Transverse colon (tissue), 4 donors: ENCODE measurements around the gene LAD1. TPM values are rescaled to one million over a fixed set of nuclear protein-coding genes. Genes with fewer than 3 reads are reported as not detected.

Experiments
- DNase-seq: peaks from one replicate; pipeline ENCODE4 v3.0.0-alpha.2; 2019
- H3K27ac ChIP-seq, 4 donors: fragments of 200-600 bp; sonication (generic); 2 replicates each; pipeline ENCODE4 v1.5.1; 2016 to 2018; ENCODE audit warnings: inconsistent platforms in 4 of 4
- H3K27me3 ChIP-seq: fragments of 200-600 bp; sonication (generic); 2 replicates; pipeline ENCODE4 v1.5.1; 2017; ENCODE audit warnings: inconsistent platforms
- H3K36me3 ChIP-seq, 4 donors: fragments of 200-600 bp; sonication (generic); 2 replicates each; pipeline ENCODE4 v1.5.1; 2017 to 2019; ENCODE audit warnings: inconsistent platforms in 4 of 4
- H3K4me1 ChIP-seq, 4 donors: fragments of 200-600 bp; sonication (generic); 2 replicates each; pipeline ENCODE4 v1.5.1; 2017 to 2020; ENCODE audit warnings: inconsistent platforms in 4 of 4
- H3K4me3 ChIP-seq, 4 donors: fragments of 200-600 bp; sonication (generic); 1 replicate in 1 of 4; 2 replicates in 3 of 4; pipeline versions ENCODE4 v1.5.1 to v1.6.1; 2017 to 2019; ENCODE audit warnings: inconsistent platforms in 4 of 4
- H3K9me3 ChIP-seq, 2 donors: fragments of 200-600 bp; sonication (generic); 2 replicates each; pipeline ENCODE4 v1.5.1; 2017 to 2019; ENCODE audit warnings: inconsistent platforms in 2 of 2
- EP300 ChIP-seq: sonication (generic); formaldehyde crosslinking; IDR thresholded peaks from one replicate; pipeline ENCODE4 v1.6.1; 2017; ENCODE audit warnings: antibody characterized with exemption, low read depth
- POLR2A ChIP-seq: fragments of 450-650 bp; IDR thresholded peaks from one replicate; pipeline ENCODE4 v1.6.1; 2016; ENCODE audit warnings: antibody characterized with exemption, mild to moderate bottlenecking, moderate library complexity
- POLR2AphosphoS5 ChIP-seq, 3 donors: sonication (generic); formaldehyde crosslinking; IDR thresholded peaks; one replicate each; pipeline ENCODE4 v1.6.1; 2016; ENCODE audit warnings: antibody characterized with exemption in 3 of 3
- WGBS, 2 donors: methylation state at CpG; one replicate each; pipeline ENCODE4 v1.1.5; 2018; ENCODE audit warnings: low coverage in 1 of 2; 5-methylcytosine and 5-hydroxymethylcytosine counted together
- in situ Hi-C, 4 donors: fragments of 200-750 bp; cut with MboI; loops; one replicate each; pipeline versions ENCODE4 v1.15.0 to v1.15.1; 2017; ENCODE audit warnings: low sequenced_read_pairs in 3 of 4, low pct_ligation_motif_present in 1 of 4, low pct_unique_long_range_greater_than_20kb in 1 of 4
- intact Hi-C: fragments of 100-400 bp; cut with DNase I; formaldehyde crosslinking; loops from one replicate; pipeline ENCODE4 v1.15.1; 2023; ENCODE audit warnings: low total_unique reads
- total RNA-seq, 4 donors: library from RNA; depleted of rRNA; stranded (reverse); fragments of >200 nt; gene quantifications; one replicate each; pipeline ENCODE4 v1.1.0, GENCODE V29; 2016
- TF ChIP-seq, protein P1 (sequence below), 5 experiments: fragments of 200-600 bp in 3 of 5; fragments of 450-650 bp in 2 of 5; sonication (generic) in 3 of 5; IDR thresholded peaks; 1 replicate in 2 of 5; 2 replicates in 3 of 5; pipeline ENCODE4 v1.5.1; 2016 to 2017; ENCODE audit warnings: antibody characterized with exemption in 5 of 5, inconsistent platforms in 3 of 5, mild to moderate bottlenecking in 2 of 5, moderate library complexity in 1 of 5

LAD1 gene
- total RNA-seq, 4 donors from 2014 or later = 142 to 215 (median 177) TPM

DNA sequence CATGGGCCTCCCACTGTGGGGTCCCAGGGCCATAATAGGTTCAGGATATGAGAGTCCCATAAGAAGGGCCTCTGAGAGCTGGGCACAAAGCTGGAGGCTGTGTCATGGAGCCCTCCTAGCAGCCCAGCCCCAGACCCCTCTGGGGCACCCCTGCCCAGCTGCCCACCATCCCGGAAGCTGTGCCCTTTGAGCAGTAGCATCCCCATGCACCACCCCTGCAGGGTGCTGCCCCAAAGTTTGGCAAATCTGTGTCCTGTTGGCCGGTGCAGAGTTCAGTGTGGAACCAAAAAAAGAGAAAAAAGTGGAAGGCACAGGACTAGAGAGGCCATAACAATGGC is 39.3 kb downstream of the LAD1 start:
- no peak for DNase-seq
- Histone ChIP-seq H3K4me3 (no peak overlapping the region), H3K9me3 (no peaks in the 10 kb centered on the region), H3K36me3 (no peaks in the 10 kb centered on the region), H3K27me3 (no peaks in the 10 kb centered on the region), H3K27ac (no peak overlapping the region), H3K4me1 (no peaks in the 10 kb centered on the region)
- in situ Hi-C loops = loop anchor here in 3 of 4 donors (10.0 to 25.0 kb wide), 2 partner anchors 95 to 98 kb away; no protein-coding TSS in a partner anchor
- intact Hi-C loops = loop anchor here (5.0 kb wide), 1 partner anchor 108 kb away; no protein-coding TSS in a partner anchor
- 84% methylated on average over 2 of the region's 2 CpGs; no CpG with 5 or more reads in 1 of the 2 donors for WGBS, 2 donors
- TF ChIP-seq, protein P1, sequence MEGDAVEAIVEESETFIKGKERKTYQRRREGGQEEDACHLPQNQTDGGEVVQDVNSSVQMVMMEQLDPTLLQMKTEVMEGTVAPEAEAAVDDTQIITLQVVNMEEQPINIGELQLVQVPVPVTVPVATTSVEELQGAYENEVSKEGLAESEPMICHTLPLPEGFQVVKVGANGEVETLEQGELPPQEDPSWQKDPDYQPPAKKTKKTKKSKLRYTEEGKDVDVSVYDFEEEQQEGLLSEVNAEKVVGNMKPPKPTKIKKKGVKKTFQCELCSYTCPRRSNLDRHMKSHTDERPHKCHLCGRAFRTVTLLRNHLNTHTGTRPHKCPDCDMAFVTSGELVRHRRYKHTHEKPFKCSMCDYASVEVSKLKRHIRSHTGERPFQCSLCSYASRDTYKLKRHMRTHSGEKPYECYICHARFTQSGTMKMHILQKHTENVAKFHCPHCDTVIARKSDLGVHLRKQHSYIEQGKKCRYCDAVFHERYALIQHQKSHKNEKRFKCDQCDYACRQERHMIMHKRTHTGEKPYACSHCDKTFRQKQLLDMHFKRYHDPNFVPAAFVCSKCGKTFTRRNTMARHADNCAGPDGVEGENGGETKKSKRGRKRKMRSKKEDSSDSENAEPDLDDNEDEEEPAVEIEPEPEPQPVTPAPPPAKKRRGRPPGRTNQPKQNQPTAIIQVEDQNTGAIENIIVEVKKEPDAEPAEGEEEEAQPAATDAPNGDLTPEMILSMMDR (IDR thresholded peaks at IDR 0.05) = no peak
- TF ChIP-seq POLR2A (no peak), EP300 (no peak), POLR2AphosphoS5 (IDR thresholded peaks at IDR 0.05) (no peak)

DNA sequence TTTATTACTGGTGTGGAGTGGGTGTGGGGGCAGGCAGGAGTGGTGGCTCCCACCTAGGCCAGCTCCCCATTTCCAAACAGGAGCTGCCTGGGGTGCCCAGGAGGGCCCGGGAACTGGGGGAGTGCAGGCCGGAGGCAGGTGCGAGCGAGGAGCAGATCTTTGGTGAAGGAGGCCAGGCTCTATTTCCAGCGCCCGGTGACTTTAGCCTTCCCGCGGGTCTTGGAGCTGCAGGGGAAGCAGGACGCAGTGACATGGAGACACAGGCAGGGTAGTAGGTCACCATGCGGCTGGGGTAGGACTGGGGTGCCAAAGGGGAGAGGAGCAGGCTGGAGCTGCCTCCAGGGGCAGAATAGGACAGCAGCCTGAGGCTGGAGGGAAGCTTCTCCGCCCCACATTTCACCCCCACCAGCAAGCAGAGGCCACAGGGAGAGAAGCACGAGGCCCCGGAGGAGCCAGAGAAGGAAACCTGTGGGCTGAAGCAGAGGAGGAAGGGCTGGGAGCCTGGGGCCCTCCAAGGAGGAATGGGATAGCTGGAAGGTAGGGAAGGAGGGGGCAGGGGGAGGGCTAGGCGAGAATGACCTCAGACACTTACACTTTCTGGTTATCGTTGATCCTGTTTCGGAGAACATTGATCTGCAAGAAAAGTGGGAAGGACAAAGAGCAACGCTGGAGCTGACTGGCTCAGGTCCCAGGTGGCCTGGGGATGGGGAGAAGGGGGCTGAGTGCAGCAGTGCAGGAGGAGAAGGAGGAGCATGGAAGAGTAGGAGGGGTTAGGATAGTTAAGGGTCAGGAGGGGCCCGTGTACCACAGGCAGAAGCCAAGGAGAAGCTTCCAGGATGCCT is 39.9 kb downstream of the LAD1 start:
- intact Hi-C loops (no loop called here), in situ Hi-C loops (loop anchor here in 3 of 4 donors (10.0 to 25.0 kb wide), 2 partner anchors 94 to 97 kb away; no protein-coding TSS in a partner anchor)
- 48 to 80% methylated on average over 5 to 18 of the region's 18 CpGs for WGBS, 2 donors
- TF ChIP-seq EP300 (no peak), POLR2AphosphoS5 (IDR thresholded peaks at IDR 0.05) (no peak), POLR2A (no peak)
- TF ChIP-seq, protein P1 (IDR thresholded peaks at IDR 0.05) = no peak
- no peaks in the 10 kb centered on the region for H3K36me3 ChIP-seq
- H3K9me3 ChIP-seq = no peaks in the 10 kb centered on the region
- no peak overlapping the region for H3K27ac ChIP-seq
- no peak for DNase-seq
- H3K27me3 ChIP-seq = no peaks in the 10 kb centered on the region
- no peaks in the 10 kb centered on the region for H3K4me1 ChIP-seq
- no peak overlapping the region for H3K4me3 ChIP-seq

DNA sequence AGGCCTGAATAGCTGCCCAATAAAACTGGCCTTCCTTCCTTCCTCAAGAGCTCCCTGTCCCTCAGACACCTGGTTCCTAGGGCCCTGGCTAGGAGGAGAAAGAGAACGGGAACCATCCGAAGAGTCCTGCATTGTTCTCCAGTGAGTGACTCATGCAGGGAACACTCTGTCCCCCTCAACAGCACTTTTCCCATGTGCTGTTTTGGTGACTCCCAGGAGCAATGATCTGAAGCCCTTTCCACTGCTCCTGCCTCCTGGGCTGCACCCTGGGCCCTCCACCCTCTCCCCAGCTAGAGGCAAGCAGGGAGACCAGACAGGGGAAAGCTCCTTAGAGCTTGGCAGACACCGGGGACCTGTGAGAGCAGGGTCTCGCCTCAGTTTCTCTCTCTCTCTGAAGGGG is 40.5 kb downstream of the LAD1 start:
- Histone ChIP-seq H3K4me3 (no peak overlapping the region), H3K27ac (no peak overlapping the region), H3K9me3 (no peaks in the 10 kb centered on the region), H3K4me1 (no peaks in the 10 kb centered on the region), H3K27me3 (peaks cover 3% of the 10 kb centered on the region), H3K36me3 (no peaks in the 10 kb centered on the region)
- intact Hi-C loops = no loop called here
- WGBS, 2 donors = 80% methylated on average over 3 of the region's 4 CpGs; no CpG with 5 or more reads in 1 of the 2 donors
- in situ Hi-C loops = loop anchor here in 3 of 4 donors (10.0 to 25.0 kb wide), 2 partner anchors 94 to 96 kb away; no protein-coding TSS in a partner anchor
- TF ChIP-seq, protein P1 (IDR thresholded peaks at IDR 0.05) = no peak
- no peak for TF ChIP-seq POLR2AphosphoS5 (IDR thresholded peaks at IDR 0.05)
- TF ChIP-seq EP300 = no peak
- TF ChIP-seq POLR2A = no peak
- DNase-seq = no peak

DNA sequence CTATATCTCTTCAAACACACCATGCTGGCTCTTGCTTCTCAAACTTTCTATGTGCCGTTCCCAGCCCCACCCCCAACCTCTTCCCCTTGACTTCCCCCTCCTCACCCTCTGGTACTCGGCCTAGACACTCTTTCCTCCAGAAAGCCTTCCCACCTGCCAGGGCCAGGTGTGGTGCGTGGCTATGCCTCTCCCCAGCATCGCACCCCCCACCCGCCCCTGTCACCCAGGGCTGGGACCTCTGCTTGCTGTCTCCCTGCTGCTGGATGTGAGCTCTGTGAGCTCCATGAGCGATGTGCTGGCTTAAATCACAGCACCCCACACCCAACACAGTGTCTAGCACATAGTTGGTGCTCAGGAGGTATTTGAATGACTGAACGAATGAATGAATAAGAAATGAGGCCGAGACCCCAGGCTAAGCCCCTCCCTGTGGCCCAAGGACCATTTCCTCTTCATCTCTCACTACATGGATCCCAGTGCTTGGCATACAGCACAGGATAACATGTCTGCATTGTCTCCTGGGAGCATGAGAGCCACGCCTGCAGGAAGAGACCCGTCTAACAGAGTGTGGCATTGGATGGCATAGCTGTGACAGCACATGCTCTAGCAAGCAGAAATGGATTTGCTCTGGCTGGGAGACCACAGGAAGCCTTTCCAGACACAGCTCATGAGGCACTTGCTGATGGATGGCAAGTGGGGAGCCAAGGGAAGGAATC is 41.3 kb downstream of the LAD1 start:
- in situ Hi-C loops (loop anchor here in 3 of 4 donors (10.0 to 25.0 kb wide), 2 partner anchors 93 to 95 kb away; no protein-coding TSS in a partner anchor), intact Hi-C loops (no loop called here)
- TF ChIP-seq POLR2AphosphoS5 (IDR thresholded peaks at IDR 0.05) = no peak
- TF ChIP-seq EP300 = no peak
- TF ChIP-seq, protein P1 (IDR thresholded peaks at IDR 0.05) = no peak
- TF ChIP-seq POLR2A = no peak
- Histone ChIP-seq H3K27me3 (peaks cover 6% of the 10 kb centered on the region), H3K9me3 (no peaks in the 10 kb centered on the region), H3K4me3 (no peak overlapping the region), H3K27ac (no peak overlapping the region), H3K36me3 (no peaks in the 10 kb centered on the region), H3K4me1 (no peaks in the 10 kb centered on the region)
- WGBS, 2 donors = 75% methylated on average over 10 of the region's 10 CpGs; no CpG with 5 or more reads in 1 of the 2 donors
- no peak for DNase-seq
